ENCODE data around the gene ZNF554. TPM values are rescaled to one million over a fixed set of nuclear protein-coding genes. Genes with fewer than 3 reads are reported as not detected.

Gene ZNF554
- total and polyA plus RNA-seq, 9 donors = 4.9 to 10.5 (median 7.2) TPM

DNA sequence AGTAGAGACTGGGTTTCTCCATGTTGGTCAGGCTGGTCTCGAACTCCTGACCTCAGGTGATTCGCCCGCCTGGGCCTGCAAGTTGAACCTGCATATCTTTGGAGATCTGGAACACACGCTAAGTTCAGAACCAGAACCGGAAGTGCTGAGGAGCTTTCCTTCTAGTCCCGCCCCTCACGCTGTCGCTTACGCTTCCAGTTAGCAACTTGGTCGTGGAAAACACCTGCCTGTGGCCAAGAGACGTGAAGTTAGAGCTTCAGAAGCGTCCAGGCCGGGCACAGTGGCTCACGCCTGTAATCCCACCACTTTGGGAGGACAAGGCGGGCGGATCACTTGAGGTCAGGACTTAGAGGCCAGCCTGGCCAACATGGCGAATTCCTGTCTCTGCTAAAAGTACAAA lies 66.1 kb downstream of the ZNF554 start:
- WGBS, 3 donors = 87 to 89% (median 88%) methylated on average over 17 of the region's 17 CpGs
- peak in 1 of 5 donors; percentile 28 for DNase-seq
- TF ChIP-seq POLR2A (IDR thresholded peaks at IDR 0.05) (no peak), EP300 (IDR thresholded peaks at IDR 0.05) (no peak)
- TF ChIP-seq, protein P1, sequence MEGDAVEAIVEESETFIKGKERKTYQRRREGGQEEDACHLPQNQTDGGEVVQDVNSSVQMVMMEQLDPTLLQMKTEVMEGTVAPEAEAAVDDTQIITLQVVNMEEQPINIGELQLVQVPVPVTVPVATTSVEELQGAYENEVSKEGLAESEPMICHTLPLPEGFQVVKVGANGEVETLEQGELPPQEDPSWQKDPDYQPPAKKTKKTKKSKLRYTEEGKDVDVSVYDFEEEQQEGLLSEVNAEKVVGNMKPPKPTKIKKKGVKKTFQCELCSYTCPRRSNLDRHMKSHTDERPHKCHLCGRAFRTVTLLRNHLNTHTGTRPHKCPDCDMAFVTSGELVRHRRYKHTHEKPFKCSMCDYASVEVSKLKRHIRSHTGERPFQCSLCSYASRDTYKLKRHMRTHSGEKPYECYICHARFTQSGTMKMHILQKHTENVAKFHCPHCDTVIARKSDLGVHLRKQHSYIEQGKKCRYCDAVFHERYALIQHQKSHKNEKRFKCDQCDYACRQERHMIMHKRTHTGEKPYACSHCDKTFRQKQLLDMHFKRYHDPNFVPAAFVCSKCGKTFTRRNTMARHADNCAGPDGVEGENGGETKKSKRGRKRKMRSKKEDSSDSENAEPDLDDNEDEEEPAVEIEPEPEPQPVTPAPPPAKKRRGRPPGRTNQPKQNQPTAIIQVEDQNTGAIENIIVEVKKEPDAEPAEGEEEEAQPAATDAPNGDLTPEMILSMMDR (IDR thresholded peaks at IDR 0.05) = no peak
- intact Hi-C loops (cut with DNase I) = no loop called here
- Histone ChIP-seq H3K27me3 (no peaks in the 10 kb centered on the region), H3K36me3 (no peaks in the 10 kb centered on the region), H3K27ac (no peak overlapping the region), H3K9me3 (no peaks in the 10 kb centered on the region), H3K4me3 (no peak overlapping the region), H3K4me1 (ENCODE audit: insufficient read depth) (no peaks in the 10 kb centered on the region)

Other genes starting within 250 kb of the ZNF554 start
- gene GNG7, start 117.2 kb upstream of the ZNF554 start, total RNA-seq = 10 to 100 TPM in 5 of 7 donors, 1 to 10 TPM in 2; 4.1 to 36.3 (median 15.9) TPM
- 10 to 100 TPM in 1 of 2 donors, 1 to 10 TPM in 1; 7.8 to 12.3 TPM for gene GNG7, start 117.2 kb upstream of the ZNF554 start, polyA plus RNA-seq
- gene DIRAS1, start 98.5 kb upstream of the ZNF554 start, total RNA-seq = 10 to 100 TPM in 1 of 7 donors, 1 to 10 TPM in 5, under 1 TPM in 1; 0.24 to 16.0 (median 8.0) TPM
- gene DIRAS1, start 98.5 kb upstream of the ZNF554 start, polyA plus RNA-seq = 1 to 10 TPM; 2.1 to 5.2 TPM
- gene SLC39A3, start 79.9 kb upstream of the ZNF554 start, total RNA-seq = 10 to 100 TPM; 12.2 to 40.2 (median 18.3) TPM
- gene SLC39A3, start 79.9 kb upstream of the ZNF554 start, polyA plus RNA-seq = 10 to 100 TPM; 11.6 to 18.2 TPM
- gene SGTA, start 36.6 kb upstream of the ZNF554 start, total RNA-seq = 10 to 100 TPM; 42.0 to 65.3 (median 53.4) TPM
- gene SGTA, start 36.6 kb upstream of the ZNF554 start, polyA plus RNA-seq = 10 to 100 TPM; 27.0 to 65.5 TPM
- gene THOP1, start 34.4 kb upstream of the ZNF554 start, total RNA-seq = 10 to 100 TPM; 26.2 to 54.7 (median 39.5) TPM
- 10 to 100 TPM; 11.3 to 44.3 TPM for gene THOP1, start 34.4 kb upstream of the ZNF554 start, polyA plus RNA-seq
- gene ZNF555, start 21.6 kb downstream of the ZNF554 start, total RNA-seq = 10 to 100 TPM in 6 of 7 donors, 1 to 10 TPM in 1; 4.5 to 18.0 (median 14.8) TPM
- 1 to 10 TPM; 5.7 to 6.7 TPM for gene ZNF555, start 21.6 kb downstream of the ZNF554 start, polyA plus RNA-seq
- 1 to 10 TPM; 2.8 to 9.0 (median 6.9) TPM for gene ZNF556, start 47.5 kb downstream of the ZNF554 start, total RNA-seq
- 1 to 10 TPM; 3.8 to 3.9 TPM for gene ZNF556, start 47.5 kb downstream of the ZNF554 start, polyA plus RNA-seq
- gene ZNF57, start 81.1 kb downstream of the ZNF554 start, total RNA-seq = 1 to 10 TPM; 3.7 to 6.5 (median 5.1) TPM
- gene ZNF57, start 81.1 kb downstream of the ZNF554 start, polyA plus RNA-seq = 1 to 10 TPM; 4.7 TPM
- gene ZNF77, start 125.1 kb downstream of the ZNF554 start, total RNA-seq = 1 to 10 TPM; 3.0 to 7.4 (median 6.1) TPM
- 1 to 10 TPM; 4.0 to 5.2 TPM for gene ZNF77, start 125.1 kb downstream of the ZNF554 start, polyA plus RNA-seq
- 1 to 10 TPM in 2 of 7 donors, under 1 TPM in 5; 0.41 to 1.2 (median 0.79) TPM for gene TLE6, start 157.7 kb downstream of the ZNF554 start, total RNA-seq
- 1 to 10 TPM in 1 of 2 donors, under 1 TPM in 1; 0.70 to 1.2 TPM for gene TLE6, start 157.7 kb downstream of the ZNF554 start, polyA plus RNA-seq
- gene TLE2, start 209.4 kb downstream of the ZNF554 start, total RNA-seq = 10 to 100 TPM; 31.1 to 43.9 (median 36.4) TPM
- gene TLE2, start 209.4 kb downstream of the ZNF554 start, polyA plus RNA-seq = 10 to 100 TPM; 15.1 to 21.4 TPM
- 100 to 1,000 TPM; 274 to 670 (median 503) TPM for gene TLE5, start 242.6 kb downstream of the ZNF554 start, total RNA-seq
- gene TLE5, start 242.6 kb downstream of the ZNF554 start, polyA plus RNA-seq = 100 to 1,000 TPM; 241 to 530 TPM